GM23248 (cell line): ENCODE results near the gene GRAP2.

Source experiments
- EZH2 ChIP-seq: fragments of 200-600 bp; sonication (generic); IDR thresholded peaks from 2 replicates; pipeline ENCODE4 v1.6.1; 2018; ENCODE audit warnings: antibody characterized with exemption, mild to moderate bottlenecking; ENCODE audit not compliant: insufficient read depth, poor library complexity, severe bottlenecking
- EZH2phosphoT487 ChIP-seq: fragments of 200-600 bp; sonication (generic); IDR thresholded peaks from 2 replicates; pipeline ENCODE4 v1.6.1; 2018; ENCODE audit warnings: antibody characterized with exemption, moderate library complexity, mild to moderate bottlenecking, low read depth; ENCODE audit not compliant: insufficient read depth

DNA sequence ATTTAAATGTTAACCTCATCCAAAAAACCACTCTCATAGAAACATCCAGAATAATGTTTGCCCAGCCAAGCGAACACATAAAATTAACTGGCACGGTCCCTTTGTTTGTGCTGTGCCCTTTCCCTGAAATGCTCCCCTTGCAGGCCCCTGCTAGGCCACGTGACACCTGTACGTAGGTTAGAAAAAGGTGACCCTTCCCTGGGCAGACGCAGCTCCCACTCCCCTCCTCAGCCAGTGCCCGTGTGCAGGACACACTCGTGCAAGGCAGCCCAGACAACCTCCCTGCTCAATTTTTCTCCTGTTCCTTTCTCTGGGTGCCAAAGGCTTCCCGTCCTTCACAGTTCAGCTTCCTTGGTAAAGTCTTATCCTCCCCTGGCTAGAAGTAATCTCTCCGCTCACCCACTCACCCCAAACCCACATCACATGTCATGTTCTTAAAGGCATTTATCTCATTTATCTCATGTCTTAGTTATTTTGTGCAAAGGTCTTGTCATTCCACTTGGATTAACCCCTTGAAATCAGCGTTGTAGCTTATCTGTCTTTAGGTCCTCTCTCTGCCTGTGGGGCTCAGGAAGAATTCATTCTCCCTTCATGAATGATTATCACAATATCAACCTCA lies 114.6 kb downstream of the GRAP2 start:
- TF ChIP-seq EZH2 (no peak), EZH2phosphoT487 (no peak)
